HL-60 (cell line): ENCODE measurements around the gene TMEM245.

Source experiments
- DNase-seq, 2 experiments: peaks; one replicate each; pipeline ENCODE4 v3.0.0-alpha.2; 2010 to 2020; ENCODE audit warnings: low read depth in 1 of 2, low spot score in 1 of 2
- H3K27ac ChIP-seq: fragments of 250-450 bp; sonication (Bioruptor Pico); replicated peaks from 2 replicates; pipeline ENCODE4 v1.5.1; 2020; ENCODE audit warnings: mild to moderate bottlenecking, moderate library complexity
- H3K27me3 ChIP-seq: fragments of 250-450 bp; sonication (Bioruptor Pico); 2 replicates; pipeline ENCODE4 v1.5.1; 2021; ENCODE audit warnings: mild to moderate bottlenecking, moderate library complexity; ENCODE audit not compliant: insufficient read depth, poor library complexity, severe bottlenecking
- H3K4me3 ChIP-seq: replicated peaks from 2 replicates; pipeline ENCODE4 v1.5.1; 2011; ENCODE audit warnings: mild to moderate bottlenecking, control low read depth, low read length; ENCODE audit not compliant: insufficient read depth
- CTCF ChIP-seq: IDR thresholded peaks from one replicate; pipeline ENCODE4 v1.5.1; 2011; ENCODE audit warnings: low read length, control low read depth, inconsistent platforms; ENCODE audit not compliant: insufficient read depth
- GABPA ChIP-seq: IDR thresholded peaks from 2 replicates; pipeline ENCODE4 v1.6.1; 2012; ENCODE audit warnings: low read depth
- POLR2AphosphoS5 ChIP-seq: IDR thresholded peaks from 2 replicates; pipeline ENCODE4 v1.6.1; 2012; ENCODE audit warnings: low read depth
- REST ChIP-seq: IDR thresholded peaks from 2 replicates; pipeline ENCODE4 v1.6.1; 2012; ENCODE audit warnings: low read depth; ENCODE audit not compliant: insufficient replicate concordance
- SPI1 ChIP-seq: IDR thresholded peaks from 2 replicates; pipeline ENCODE4 v1.6.1; 2012; ENCODE audit warnings: low read depth, mild to moderate bottlenecking, borderline replicate concordance

The TMEM245 gene

GRCh38 chr9:109051733-109052132 is 68.0 kb downstream of the TMEM245 start:
- TF ChIP-seq GABPA (no peak), SPI1 (no peak), CTCF (no peak), REST (no peak), POLR2AphosphoS5 (no peak)
- no peaks in the 10 kb centered on the region for H3K27me3 ChIP-seq
- DNase-seq = no peak
- H3K27ac ChIP-seq = no peak overlapping the region
- no peak overlapping the region for H3K4me3 ChIP-seq

- TF ChIP-seq CTCF (no peak), POLR2AphosphoS5 (no peak), SPI1 (no peak), REST (no peak), GABPA (no peak)
- Histone ChIP-seq H3K4me3 (no peak overlapping the region), H3K27me3 (no peaks in the 10 kb centered on the region), H3K27ac (no peak overlapping the region)
- DNase-seq = no peak
Measured at GRCh38 chr9:109050444-109050843, 69.3 kb downstream of the TMEM245 start.

- H3K27ac ChIP-seq = no peak overlapping the region
- TF ChIP-seq SPI1 (0 out of 2 replicates have a peak, but pooled peaks have one; percentile 1), POLR2AphosphoS5 (no peak), REST (no peak), CTCF (no peak), GABPA (no peak)
- H3K4me3 ChIP-seq = no peak overlapping the region
- no peak for DNase-seq
- H3K27me3 ChIP-seq = no peaks in the 10 kb centered on the region
Measured at GRCh38 chr9:109048822-109049221, 70.9 kb downstream of the TMEM245 start.
